ENCODE data around the gene RPLP2.

Gene RPLP2

GRCh38 chr11:774873-775592 is 34.7 kb upstream of the RPLP2 start:
- no peak for DNase-seq

DNA sequence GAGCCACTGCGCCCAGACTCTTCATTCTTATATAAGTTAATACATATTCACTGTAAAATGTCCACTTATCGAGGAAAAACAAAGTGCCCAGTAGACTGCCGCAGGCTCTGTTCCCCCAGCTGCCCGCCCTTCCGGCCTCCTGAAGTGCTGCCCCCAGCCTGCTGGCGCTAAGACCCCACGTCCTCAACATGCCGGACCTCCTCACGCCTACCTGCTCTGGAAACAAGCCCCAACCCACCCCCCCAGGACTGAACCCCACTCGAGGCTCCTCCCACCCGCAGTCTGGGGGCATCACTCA is 33.6 kb upstream of the RPLP2 start:
- DNase-seq, result no peak

DNA sequence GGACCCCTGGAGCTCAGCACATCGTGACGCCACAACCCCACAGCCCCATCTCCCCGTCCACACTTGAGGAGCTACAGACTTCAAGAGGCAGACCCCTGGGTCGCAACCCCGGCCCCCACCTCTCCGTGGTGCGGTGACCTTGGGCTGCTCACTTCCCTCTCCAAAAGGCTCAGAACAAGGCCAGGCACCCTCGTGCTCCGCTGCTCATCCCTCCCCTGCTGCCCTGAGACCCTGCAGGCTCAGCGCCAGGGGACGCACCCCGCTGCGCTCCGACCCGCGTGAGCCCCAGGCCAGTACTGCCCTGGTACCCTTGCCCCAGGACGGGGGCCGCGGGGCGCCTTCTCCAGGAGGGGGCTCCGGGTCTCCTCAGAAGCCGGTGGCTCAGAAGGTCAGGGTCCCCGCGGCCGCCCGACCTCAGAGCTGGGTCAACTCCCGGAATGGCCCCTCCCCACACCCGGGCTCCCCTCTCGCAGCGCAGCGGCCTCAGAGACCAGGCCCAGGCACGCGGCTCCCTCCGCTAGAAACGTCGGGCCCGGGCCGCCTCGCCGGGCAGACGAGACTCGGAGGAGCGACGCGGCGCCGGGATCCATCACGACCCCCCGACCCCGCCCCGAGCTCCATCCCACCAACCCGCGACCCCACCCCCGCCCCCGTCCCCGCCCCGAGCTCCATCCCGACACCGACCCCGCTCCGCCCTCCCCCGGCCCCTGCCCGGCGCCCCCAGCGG is 33.0 kb upstream of the RPLP2 start:
- peak; percentile 63 for DNase-seq

GRCh38 chr11:777288-778255 is 32.2 kb upstream of the RPLP2 start, which contains the start of gene GATD1:
GATD1 (minus strand) TSS chr11:777487; CDS start chr11:777462, 25 bp downstream.
- DNase-seq, result peak; percentile 89

DNA sequence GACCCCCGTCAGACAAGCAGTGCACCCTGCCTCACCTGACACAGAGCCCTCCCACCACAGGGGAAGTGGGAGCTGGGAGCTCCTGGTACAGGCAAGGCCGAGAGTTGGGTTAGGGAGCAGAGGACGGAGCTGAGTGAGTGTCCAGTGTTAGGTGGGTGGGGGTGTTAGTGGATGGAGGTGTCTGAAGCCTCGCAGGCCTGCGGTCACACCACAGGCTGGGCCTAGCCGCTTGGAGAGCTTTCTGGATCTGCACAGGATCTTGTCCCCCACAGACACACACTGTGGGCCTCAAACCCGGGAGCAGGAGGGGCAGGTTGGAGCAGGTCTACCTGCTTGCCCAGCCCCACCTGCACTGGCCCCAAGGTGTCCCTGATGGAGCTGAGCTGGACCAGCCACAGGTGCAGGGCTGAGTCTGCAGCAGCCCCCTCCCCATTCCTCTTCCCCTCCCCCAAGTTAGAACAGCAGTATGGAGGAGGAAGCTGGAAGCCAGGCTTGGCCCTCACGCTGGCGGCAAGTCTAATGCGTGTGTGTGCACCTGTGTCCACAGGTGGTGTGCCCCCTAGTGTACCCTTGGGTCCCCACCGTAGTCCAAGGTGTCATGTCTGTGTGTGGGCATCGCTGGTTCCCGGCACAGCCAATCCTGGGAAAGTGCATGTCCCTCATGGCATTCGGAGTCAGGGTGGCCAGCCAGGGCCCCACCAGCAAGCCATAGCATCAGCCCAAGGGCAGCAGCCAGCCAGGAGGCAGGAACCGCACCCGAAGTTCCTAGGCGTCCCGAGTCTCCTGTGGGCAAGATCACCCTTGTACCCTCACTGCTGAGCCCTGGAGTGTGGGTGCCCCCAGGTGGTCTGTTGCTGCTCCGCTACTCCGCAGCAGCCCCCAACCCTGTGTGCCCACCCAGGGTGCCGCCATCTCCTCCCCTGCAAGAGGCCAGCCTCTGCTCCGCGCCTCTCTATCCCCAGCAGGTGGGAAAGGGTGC is 30.5 kb upstream of the RPLP2 start:
- no peak for DNase-seq

DNA sequence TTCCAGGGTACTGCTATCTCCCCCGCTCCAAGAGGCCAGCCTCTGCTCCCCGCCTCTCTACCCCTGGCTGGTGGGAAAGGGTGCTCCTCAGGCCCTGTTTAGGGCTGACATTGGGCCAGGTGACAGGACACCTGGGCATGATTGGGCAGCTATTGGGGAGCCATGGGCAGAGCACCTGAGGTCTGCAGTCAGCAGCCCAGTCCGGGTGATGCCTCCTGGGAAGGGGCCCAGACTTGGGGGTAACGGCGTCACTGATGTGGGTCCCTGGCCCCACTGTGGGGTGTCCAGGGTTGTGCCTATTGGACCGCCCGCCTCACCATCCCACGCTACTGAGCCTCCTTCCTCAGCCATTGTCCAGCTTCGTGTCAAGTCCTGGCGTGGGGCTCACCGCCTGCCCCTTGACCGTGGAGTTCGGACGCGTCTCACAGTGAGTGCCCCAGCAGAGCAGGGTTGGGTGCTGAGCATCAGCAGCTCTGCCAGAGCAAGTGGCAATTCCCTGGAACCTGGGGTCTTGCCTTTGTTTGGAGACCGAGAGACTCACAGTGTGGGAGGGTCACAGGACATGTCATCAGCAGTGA is 29.7 kb upstream of the RPLP2 start:
- DNase-seq, result no peak

GRCh38 chr11:782264-783174 is 27.2 kb upstream of the RPLP2 start:
- DNase-seq, result no peak

- peak; percentile 19 for DNase-seq
These were observed 26.2 kb upstream of the RPLP2 start for GRCh38 chr11:783581-784015.

- no peak for DNase-seq
These were observed 23.3 kb upstream of the RPLP2 start for GRCh38 chr11:786235-787083.

DNA sequence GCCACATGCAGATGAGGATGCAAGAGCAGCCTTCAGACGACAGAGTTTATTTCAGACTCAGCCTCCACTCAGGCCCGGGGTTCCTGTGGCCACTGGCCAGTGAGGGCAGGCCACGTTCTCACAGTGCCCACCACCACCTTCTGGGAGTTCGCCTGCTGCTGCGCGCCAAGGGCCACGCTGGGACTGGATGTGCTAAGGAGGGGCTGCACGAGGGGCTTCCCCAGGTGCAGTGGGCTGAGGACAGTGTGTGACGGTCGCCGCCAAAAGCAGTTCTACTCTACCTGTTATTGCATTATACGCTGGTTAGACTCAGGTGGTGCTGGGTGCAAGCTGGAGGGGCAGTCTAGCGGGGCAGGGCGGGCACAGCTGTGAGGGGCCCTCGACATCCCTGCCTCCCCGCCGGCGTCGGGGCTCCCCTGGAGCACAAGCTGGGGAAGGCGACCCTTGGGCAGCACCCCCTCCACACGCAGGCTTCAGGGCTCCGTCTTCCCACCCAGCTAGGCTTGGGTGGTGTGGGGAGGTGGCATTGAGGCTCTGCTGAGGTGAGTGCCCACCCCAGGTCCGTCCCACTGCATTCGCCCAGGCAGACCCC is 22.6 kb upstream of the RPLP2 start:
- no peak for DNase-seq

- no peak for DNase-seq
These were observed 21.6 kb upstream of the RPLP2 start for GRCh38 chr11:788009-788640.

DNA sequence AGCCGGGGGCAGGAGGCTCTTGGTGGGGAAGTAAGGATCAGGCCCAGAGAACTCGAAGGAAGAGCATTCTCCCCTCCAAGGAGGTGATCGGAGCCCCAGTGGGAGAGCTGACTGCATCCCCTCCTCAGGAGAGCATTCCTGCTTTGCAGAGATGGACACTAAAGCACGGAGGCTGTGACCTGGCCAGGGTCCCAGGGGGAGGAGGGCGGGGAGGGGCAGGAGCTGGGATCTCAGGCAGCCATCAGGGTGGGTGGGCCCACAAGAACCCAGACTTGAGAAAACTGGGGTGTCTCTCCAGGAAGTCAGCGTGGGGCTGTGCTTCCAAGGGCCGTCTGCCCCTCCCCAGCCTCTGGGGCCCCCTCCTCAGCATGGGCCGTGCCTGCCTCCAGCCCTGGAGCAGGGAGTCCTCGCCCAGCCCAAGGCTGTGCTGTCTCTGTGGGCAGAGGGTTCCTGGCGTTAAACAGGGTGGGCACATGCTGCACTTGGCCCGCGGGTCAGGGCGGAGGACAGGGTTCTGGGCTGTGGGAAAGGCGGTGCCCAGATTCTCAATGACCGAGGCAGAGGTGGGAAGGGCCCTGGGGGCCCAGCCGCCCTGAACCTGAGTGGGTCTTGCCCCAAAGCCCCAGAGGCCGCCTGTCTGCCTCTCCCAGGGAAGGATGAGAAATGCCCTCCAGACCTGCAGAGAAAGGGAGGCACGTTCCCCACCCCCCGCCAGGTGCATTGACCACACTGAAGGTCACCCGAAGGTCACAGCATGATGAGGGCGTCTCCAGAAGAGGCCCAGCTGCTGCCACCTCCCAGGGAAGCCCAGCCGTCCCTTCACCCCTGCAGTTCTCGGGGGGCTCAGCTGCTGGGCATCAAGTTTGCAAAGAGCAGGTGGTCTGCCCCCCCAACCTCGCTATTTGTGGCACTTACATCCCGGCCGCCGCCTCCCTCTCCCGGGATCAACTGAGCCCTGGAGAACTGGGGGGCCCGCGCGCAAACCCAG is 20.5 kb upstream of the RPLP2 start:
- no peak for DNase-seq

DNA sequence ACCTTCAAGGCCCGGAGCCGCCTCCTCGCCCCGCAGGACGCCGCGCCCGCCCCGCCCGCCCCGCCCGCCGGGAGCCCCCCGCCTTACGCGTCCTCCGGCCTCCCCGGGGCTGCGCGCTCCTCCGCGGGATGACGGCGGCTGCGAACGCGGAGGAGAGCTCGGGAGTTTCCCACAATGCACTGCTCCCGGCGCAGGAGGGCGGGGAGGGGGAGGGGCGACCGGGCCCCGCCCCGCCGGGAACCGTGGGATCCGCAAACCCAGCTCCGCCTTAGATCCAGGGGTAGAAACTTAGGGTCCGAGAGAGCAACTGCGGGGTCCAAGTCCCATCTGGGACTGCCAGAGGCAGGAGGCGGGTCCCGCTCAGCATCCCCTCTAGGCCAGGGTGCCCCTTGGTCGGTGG is 19.8 kb upstream of the RPLP2 start, which contains the start of gene CEND1:
Gene CEND1 (minus strand): TSS at position 148 of the 400 bp plus-strand sequence. CDS start 1,514 bp downstream, outside the sequence.
- peak; percentile 17 for DNase-seq

- no peak for DNase-seq
These were observed 18.8 kb upstream of the RPLP2 start for GRCh38 chr11:790721-791564.

DNA sequence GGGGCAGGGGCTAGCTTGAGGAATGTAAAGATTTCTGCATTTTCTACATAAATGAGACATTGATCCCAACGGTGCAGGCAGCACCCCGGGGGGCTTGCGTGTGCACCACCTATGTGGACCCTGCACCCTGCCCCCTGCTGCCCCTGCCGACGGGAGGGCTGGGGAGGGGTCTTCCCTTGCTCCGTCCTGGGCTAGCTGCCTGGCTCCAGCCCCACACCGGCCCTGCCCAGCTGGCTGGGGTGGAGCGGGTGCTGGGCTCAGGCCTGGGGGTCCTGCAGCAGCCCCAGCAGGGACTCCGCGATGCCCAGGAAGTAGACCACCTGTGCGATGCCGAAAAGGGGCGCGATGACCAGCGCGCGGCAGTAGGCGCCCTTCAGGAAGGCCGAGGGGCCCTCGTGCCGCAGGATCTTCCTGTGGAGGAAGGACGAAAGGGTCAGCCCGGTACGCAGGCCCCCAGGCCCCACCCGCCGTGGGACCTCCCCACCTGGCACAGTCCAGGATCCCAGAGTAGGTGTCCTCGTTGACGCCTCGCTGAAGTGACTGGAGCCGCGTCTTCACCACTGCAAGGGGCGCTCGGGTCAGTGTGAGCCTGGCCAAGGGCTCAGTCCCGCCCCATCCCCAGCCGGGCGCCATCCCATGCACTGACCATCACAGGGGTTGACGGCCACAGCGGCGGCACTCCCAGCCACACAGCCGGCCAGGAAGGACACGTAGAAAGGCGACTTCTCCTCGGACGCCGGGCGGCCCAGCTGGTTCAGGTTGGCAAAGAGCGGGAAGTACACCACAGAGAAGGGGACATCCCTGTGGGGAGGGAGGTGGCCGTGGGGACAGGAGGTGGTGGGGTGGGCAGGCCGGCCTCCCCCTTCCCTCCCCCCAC is 17.9 kb upstream of the RPLP2 start:
- no peak for DNase-seq

GRCh38 chr11:792535-792821 is 17.3 kb upstream of the RPLP2 start:
- DNase-seq, result no peak

Measured in stimulated activated naive CD4-positive, alpha-beta T cell treated with Interleukin-2 at 50 U/mL for 16 hours (primary cell).